Activated T-helper 1 cell treated with anti-CD3 and anti-CD28 coated beads, Interleukin-2, amount 50 U/mL, for 16 hours (primary cell): ENCODE measurements around the gene ZNF223.

Experiments
- DNase-seq, 2 donors: peaks; one replicate each; pipeline ENCODE4 v3.0.0-alpha.2; 2020; ENCODE audit warnings: low read depth in 1 of 2, low spot score in 1 of 2

The ZNF223 gene

GRCh38 chr19:44051650-44052402, at the start of gene ZNF223:
TSS of gene ZNF223 (plus strand) at chr19:44052036. CDS start at chr19:44055177, 3,141 bp downstream.
- peak; percentile 48 to 50 for DNase-seq

- no peak for DNase-seq
Observed at GRCh38 chr19:44002212-44002565, 49.6 kb upstream of the ZNF223 start.

GRCh38 chr19:44002566-44003460, 49.0 kb upstream of the ZNF223 start, which contains the start of gene ZNF230:
TSS of gene ZNF230 (plus strand) at chr19:44002957. CDS start at chr19:44007079, 4,122 bp downstream.
- DNase-seq: peak; percentile 60 to 70

- no peak for DNase-seq
Observed at GRCh38 chr19:44003461-44004009, 48.3 kb upstream of the ZNF223 start.

- DNase-seq: no peak
Observed at GRCh38 chr19:44005973-44006372, 45.9 kb upstream of the ZNF223 start.

GRCh38 chr19:44007473-44007872, 44.4 kb upstream of the ZNF223 start:
- DNase-seq: no peak

- DNase-seq: no peak
Observed at GRCh38 chr19:44010468-44010867, 41.4 kb upstream of the ZNF223 start.

GRCh38 chr19:44019498-44019897, 32.3 kb upstream of the ZNF223 start:
- no peak for DNase-seq

GRCh38 chr19:44021221-44021620, 30.6 kb upstream of the ZNF223 start:
- DNase-seq: no peak

- no peak for DNase-seq
Observed at GRCh38 chr19:44024900-44025216, 27.0 kb upstream of the ZNF223 start.

GRCh38 chr19:44025217-44025936, 26.5 kb upstream of the ZNF223 start, which contains the start of gene ZNF222:
TSS of gene ZNF222 (plus strand) at chr19:44025379. CDS start at chr19:44025437, 58 bp downstream.
- DNase-seq: peak; percentile 52 to 59

GRCh38 chr19:44026622-44027021, 25.2 kb upstream of the ZNF223 start:
- no peak for DNase-seq

GRCh38 chr19:44032001-44032610, 19.7 kb upstream of the ZNF223 start:
- no peak for DNase-seq

- no peak for DNase-seq
Observed at GRCh38 chr19:44042147-44042546, 9.7 kb upstream of the ZNF223 start.

GRCh38 chr19:44050740-44051649, 841 bp upstream of the ZNF223 start:
- no peak for DNase-seq

- DNase-seq: no peak
Observed at GRCh38 chr19:44055870-44056269, 4.0 kb downstream of the ZNF223 start.

- no peak for DNase-seq
Observed at GRCh38 chr19:44059229-44059628, 7.4 kb downstream of the ZNF223 start.

GRCh38 chr19:44061038-44061437, 9.2 kb downstream of the ZNF223 start:
- no peak for DNase-seq

- no peak for DNase-seq
Observed at GRCh38 chr19:44066305-44066704, 14.5 kb downstream of the ZNF223 start.

- DNase-seq: no peak
Observed at GRCh38 chr19:44069415-44069814, 17.6 kb downstream of the ZNF223 start.
